ENCODE data around the gene GPC5. TPM values are rescaled to one million over a fixed set of nuclear protein-coding genes. Genes with fewer than 3 reads are reported as not detected.
"Not testable (repeated sequence)": the region's sequence is repeated elsewhere in the genome, so short reads cannot be mapped to it uniquely, and the experiment has no call there.

Gene GPC5
- total RNA-seq, 1 donor from 2014 or later, result 2.5 TPM

GRCh38 chr13:92739306-92739818 is 1340.9 kb downstream of the GPC5 start:
- intact Hi-C loops (cut with DNase I), result no loop called here
- no peak for ATAC-seq
- no peak for DNase-seq (ENCODE audit: low spot score)

- no peak for ATAC-seq
- intact Hi-C loops (cut with DNase I), result no loop called here
- no peak for DNase-seq (ENCODE audit: low spot score)
Observed at GRCh38 chr13:92743992-92744391, 1345.6 kb downstream of the GPC5 start.

GRCh38 chr13:92745258-92745657 is 1346.8 kb downstream of the GPC5 start:
- ATAC-seq (no peak), DNase-seq (ENCODE audit: low spot score) (no peak)
- intact Hi-C loops (cut with DNase I), result no loop called here

GRCh38 chr13:92752705-92753104 is 1354.3 kb downstream of the GPC5 start:
- intact Hi-C loops (cut with DNase I); DNase-seq (ENCODE audit: low spot score); ATAC-seq: not testable (repeated sequence)

GRCh38 chr13:92761710-92762109 is 1363.3 kb downstream of the GPC5 start:
- intact Hi-C loops (cut with DNase I), result no loop called here
- no peak for DNase-seq (ENCODE audit: low spot score)
- ATAC-seq, result no peak

- intact Hi-C loops (cut with DNase I), result no loop called here
- DNase-seq (ENCODE audit: low spot score) (no peak), ATAC-seq (no peak)
Observed at GRCh38 chr13:92767468-92767867, 1369.0 kb downstream of the GPC5 start.

- ATAC-seq (no peak), DNase-seq (ENCODE audit: low spot score) (no peak)
- intact Hi-C loops (cut with DNase I), result no loop called here
Observed at GRCh38 chr13:92768602-92769001, 1370.2 kb downstream of the GPC5 start.

GRCh38 chr13:92769046-92769445 is 1370.6 kb downstream of the GPC5 start:
- DNase-seq (ENCODE audit: low spot score), result no peak
- ATAC-seq, result no peak
- intact Hi-C loops (cut with DNase I), result no loop called here

GRCh38 chr13:92775658-92776057 is 1377.2 kb downstream of the GPC5 start:
- DNase-seq (ENCODE audit: low spot score), result no peak
- no peak for ATAC-seq
- intact Hi-C loops (cut with DNase I), result no loop called here

GRCh38 chr13:92781965-92782690 is 1383.7 kb downstream of the GPC5 start:
- DNase-seq (ENCODE audit: low spot score) (no peak), ATAC-seq (no peak)
- intact Hi-C loops (cut with DNase I), result no loop called here

- intact Hi-C loops (cut with DNase I), result no loop called here
- DNase-seq (ENCODE audit: low spot score) (no peak), ATAC-seq (no peak)
Observed at GRCh38 chr13:92802776-92803175, 1404.4 kb downstream of the GPC5 start.

- intact Hi-C loops (cut with DNase I), result no loop called here
- DNase-seq (ENCODE audit: low spot score), result no peak
- no peak for ATAC-seq
Observed at GRCh38 chr13:92804346-92804745, 1405.9 kb downstream of the GPC5 start.

- ATAC-seq (no peak), DNase-seq (ENCODE audit: low spot score) (no peak)
- intact Hi-C loops (cut with DNase I), result no loop called here
Observed at GRCh38 chr13:92804926-92805325, 1406.5 kb downstream of the GPC5 start.

GRCh38 chr13:92805766-92806165 is 1407.3 kb downstream of the GPC5 start:
- DNase-seq (ENCODE audit: low spot score) (no peak), ATAC-seq (peak; percentile 43)
- intact Hi-C loops (cut with DNase I), result no loop called here

GRCh38 chr13:92806215-92806614 is 1407.8 kb downstream of the GPC5 start:
- ATAC-seq (peak; percentile 88), DNase-seq (ENCODE audit: low spot score) (no peak)
- intact Hi-C loops (cut with DNase I), result no loop called here

- ATAC-seq, result peak; percentile 60
- DNase-seq (ENCODE audit: low spot score), result no peak
- intact Hi-C loops (cut with DNase I), result no loop called here
Observed at GRCh38 chr13:92807353-92807752, 1408.9 kb downstream of the GPC5 start.

- no peak for ATAC-seq
- intact Hi-C loops (cut with DNase I), result no loop called here
- DNase-seq (ENCODE audit: low spot score), result no peak
Observed at GRCh38 chr13:92807966-92808365, 1409.5 kb downstream of the GPC5 start.

- intact Hi-C loops (cut with DNase I), result no loop called here
- DNase-seq (ENCODE audit: low spot score) (no peak), ATAC-seq (no peak)
Observed at GRCh38 chr13:92821324-92821723, 1422.9 kb downstream of the GPC5 start.

GRCh38 chr13:92823059-92823458 is 1424.6 kb downstream of the GPC5 start:
- ATAC-seq (no peak), DNase-seq (ENCODE audit: low spot score) (no peak)
- intact Hi-C loops (cut with DNase I), result no loop called here

GRCh38 chr13:92825938-92826596 is 1427.6 kb downstream of the GPC5 start:
- ATAC-seq (no peak), DNase-seq (ENCODE audit: low spot score) (no peak)

GRCh38 chr13:92827503-92827902 is 1429.1 kb downstream of the GPC5 start:
- no peak for DNase-seq (ENCODE audit: low spot score)
- intact Hi-C loops (cut with DNase I), result no loop called here
- peak; percentile 40 for ATAC-seq

More at GRCh38 chr13:92825938-92826596, 1427.6 kb downstream of the GPC5 start:
- intact Hi-C loops (cut with DNase I), result no loop called here
